NCI-H510A (cell line): ENCODE results near the gene PDE4DIP.
"Not testable (repeated sequence)": the region's sequence is repeated elsewhere in the genome, so short reads cannot be mapped to it uniquely, and the experiment has no call there.

Experiments used
- DNase-seq: peaks from one replicate; lab custom pipeline; 2025; lab: John Stamatoyannopoulos, UW

PDE4DIP gene

GRCh38 chr1:148844220-148844619 is at the start of gene PDE4DIP:
PDE4DIP (plus strand) TSS chr1:148844428; CDS start chr1:148844775, 347 bp downstream.
- DNase-seq, result not testable (repeated sequence)

DNA sequence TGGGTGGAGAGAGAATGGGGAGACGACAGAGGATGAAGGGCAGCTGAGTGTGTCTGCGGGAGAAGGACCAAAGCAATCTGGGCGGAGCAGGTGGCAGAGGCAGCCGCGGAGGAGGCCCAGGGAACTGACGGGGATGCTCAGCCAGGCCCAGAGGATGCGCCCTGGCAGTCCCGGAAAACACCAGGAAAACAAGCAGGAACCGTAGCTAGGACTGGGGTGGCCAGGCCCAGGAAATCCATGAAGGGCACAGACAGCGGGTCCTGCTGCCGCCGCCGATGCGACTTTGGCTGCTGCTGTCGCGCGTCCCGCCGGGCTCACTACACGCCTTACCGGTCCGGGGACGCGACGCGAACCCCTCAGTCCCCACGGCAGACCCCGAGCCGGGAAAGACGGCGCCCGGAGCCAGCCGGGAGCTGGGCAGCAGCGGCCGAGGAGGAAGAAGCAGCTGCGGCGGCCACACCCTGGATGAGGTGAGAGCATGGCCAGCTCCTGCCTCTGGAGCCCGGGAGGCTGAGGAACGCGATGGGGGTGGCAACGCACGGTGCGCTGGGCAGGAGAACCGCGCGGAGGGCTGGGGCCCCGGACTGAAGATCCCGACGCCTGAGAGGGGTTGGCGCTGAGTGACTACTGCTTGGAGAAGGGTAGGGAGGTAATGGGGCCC is 35.8 kb upstream of the PDE4DIP start:
- not testable (repeated sequence) for DNase-seq

- DNase-seq, result not testable (repeated sequence)
Measured at GRCh38 chr1:148808929-148809283, 35.3 kb upstream of the PDE4DIP start.

DNA sequence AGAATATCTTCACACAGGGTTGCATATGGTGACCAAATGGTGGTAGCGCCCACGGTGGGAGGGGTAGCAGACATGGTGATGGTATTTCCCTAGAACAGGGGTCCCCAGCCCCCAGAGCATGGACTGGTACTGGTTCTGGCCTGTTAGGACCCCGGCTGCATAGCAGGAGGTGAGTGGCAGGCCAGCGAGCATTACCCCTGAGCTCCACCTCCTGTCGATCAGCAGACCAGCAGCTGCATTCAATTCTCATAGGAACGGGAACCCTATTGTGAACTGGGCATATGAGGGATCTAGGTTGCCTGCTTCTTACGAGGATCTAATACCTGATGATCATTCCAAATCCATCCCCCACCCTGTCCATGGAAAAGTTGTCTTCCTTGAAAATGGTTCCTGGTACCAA is 22.0 kb upstream of the PDE4DIP start:
- DNase-seq, result not testable (repeated sequence)

DNA sequence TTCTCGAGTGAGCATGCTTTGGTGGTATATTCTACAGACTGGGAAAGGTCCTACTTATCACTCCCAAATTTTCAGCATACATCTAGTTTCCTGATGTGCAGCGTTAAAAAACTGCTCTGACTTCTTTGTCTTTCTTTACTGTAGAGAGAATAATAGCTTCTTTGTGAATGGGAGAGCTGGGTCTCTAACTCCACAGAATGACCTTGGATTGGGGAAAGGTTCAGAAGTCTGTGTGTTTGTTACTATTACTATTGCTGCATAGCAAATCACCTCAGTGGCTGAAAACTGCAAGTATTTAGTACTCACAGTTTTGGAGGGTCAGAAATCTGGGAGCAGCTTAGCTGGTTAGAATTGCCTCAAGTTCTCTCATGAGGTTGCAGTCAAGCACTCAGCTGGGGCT is 20.4 kb upstream of the PDE4DIP start:
- DNase-seq, result not testable (repeated sequence)

DNA sequence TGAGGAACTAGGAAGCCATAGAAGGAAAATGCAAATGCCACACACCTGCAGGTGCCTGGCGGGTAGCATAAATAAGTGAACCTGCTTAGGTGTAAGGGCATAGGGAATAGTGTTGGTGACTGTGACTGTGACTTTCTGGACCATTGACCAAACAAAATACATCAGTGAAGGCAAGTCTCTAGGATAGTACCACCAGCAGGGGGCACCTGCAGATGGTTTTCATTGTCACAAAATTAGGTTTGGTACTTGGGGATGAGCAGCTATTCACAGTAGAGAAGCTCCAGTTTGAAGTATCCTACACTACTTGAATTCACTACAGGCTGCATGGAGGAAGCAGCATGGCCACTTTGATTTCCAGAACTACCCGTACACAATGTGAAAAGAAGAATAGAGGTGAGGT is 19.2 kb upstream of the PDE4DIP start:
- DNase-seq, result not testable (repeated sequence)

- DNase-seq, result not testable (repeated sequence)
Measured at GRCh38 chr1:148828531-148828930, 15.7 kb upstream of the PDE4DIP start.

DNA sequence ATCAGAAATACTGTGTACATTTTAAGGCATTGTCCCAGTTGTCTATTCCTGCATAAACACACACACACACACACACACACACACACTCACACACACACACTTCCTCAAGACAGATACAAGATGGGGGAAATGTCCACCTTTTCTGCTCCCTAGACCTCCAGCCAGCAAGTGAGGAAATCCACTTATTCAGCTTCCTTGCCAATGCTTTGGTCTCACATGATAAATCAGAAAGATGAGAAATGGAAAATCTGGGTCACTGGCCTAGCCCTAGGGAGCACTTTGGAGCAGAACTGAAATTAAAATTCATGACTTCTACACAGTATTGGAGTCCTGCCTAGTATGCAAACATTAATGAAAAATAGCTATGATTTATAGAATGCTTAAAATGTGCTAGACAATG is 15.3 kb upstream of the PDE4DIP start:
- DNase-seq, result not testable (repeated sequence)

DNA sequence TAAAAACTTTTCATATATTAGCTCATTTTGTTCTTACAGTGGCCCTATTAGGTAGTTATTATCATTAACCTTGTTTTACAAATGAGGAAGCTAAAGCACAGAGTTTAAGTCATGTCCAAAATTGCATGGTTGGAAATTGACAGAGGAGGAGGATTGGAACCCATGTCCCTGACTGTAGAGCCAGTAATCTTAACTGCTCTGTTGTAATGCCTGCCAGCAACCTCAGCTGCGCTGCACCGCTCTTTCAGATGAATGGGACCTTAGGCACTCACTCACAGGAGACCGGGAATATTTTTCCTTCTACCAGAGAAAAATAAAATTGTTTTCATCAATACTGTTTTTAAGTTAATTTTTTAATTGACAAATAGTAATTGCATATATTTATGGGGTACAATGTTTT is 14.9 kb upstream of the PDE4DIP start:
- not testable (repeated sequence) for DNase-seq

- DNase-seq, result not testable (repeated sequence)
Measured at GRCh38 chr1:148841262-148841661, 3.0 kb upstream of the PDE4DIP start.

DNA sequence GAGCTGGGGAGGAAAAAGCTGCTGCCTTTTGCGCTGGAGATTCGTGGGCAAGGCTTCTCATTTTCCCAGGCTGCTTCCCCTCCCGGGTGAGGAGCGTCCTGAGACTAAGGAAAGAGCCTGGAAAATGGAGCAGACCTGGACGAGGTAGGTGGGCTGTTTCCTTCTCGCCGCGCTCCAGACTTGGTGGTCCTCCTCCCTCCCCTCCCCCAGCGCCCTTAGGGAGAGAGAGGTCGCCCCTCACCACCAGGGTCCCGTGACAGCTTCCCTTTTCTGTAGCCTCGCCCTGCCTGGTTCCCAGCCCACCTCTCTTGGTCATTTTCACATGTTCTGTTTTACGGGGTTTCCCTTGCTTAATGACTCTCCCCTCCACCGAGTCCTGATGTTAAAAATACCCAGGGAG is 423 bp downstream of the PDE4DIP start:
- DNase-seq, result not testable (repeated sequence)

DNA sequence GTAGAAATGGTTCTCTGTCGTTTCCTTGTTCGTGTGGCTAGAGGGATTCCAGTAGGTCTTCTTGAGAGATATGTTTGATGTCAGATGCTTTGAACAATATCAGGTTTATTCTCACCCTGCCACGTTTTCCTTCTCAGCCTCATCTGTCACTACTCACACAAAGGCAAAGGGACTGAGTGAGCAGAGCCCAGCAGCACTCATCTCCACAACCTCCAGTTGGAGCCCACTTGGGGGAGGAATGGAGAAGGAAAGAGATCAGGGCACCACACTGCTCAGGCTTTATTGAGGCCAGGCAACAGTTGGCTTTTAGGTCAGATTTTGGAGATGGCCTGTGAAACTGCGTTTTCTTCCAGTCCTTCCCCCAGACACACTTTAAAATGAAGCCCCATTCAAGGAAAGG is 840 bp downstream of the PDE4DIP start:
- DNase-seq, result not testable (repeated sequence)

- DNase-seq, result not testable (repeated sequence)
Measured at GRCh38 chr1:148850347-148850746, 6.1 kb downstream of the PDE4DIP start.

- DNase-seq, result not testable (repeated sequence)
Measured at GRCh38 chr1:148850840-148851239, 6.6 kb downstream of the PDE4DIP start.

- not testable (repeated sequence) for DNase-seq
Measured at GRCh38 chr1:148851684-148852083, 7.5 kb downstream of the PDE4DIP start.

GRCh38 chr1:148853363-148853762 is 9.1 kb downstream of the PDE4DIP start:
- DNase-seq, result not testable (repeated sequence)

- DNase-seq, result not testable (repeated sequence)
Measured at GRCh38 chr1:148854063-148854462, 9.8 kb downstream of the PDE4DIP start.

DNA sequence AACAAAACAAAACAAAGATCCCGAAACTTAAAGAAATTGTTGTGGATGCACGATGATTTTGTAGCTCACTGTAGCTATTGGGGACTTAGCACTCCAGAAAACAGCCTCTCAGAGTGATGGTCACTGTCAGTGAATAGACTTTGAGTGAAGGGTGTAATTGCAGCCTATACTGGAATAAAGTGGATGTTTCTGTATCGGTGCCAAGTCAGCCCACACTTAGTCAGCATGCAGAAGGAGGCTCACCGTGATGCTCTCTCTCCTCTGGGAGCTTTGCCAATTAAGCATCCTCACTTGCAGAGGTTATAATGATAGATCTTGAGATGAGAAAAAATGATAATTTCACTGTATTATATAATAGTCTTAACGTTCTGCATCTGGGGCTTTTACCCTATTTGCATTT is 11.1 kb downstream of the PDE4DIP start:
- DNase-seq, result not testable (repeated sequence)

DNA sequence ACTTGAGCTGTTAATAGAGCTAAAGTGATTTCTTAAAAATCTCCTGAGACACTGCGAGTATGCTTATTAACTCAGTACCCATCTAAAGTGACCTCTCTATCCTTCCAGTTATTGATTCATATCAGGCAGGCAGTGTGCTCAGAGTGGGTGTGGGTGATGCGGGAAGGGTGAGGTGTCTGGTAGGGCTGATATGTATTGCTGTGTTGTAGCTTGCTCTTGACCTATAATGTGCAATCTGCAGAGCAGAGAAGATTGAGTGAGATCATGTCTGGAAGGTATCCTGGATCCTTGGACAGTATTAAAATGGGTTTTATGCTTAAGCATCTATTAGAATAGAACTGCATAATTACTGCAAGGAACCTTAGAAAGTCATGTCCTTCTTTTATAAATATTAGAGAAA is 15.8 kb downstream of the PDE4DIP start:
- not testable (repeated sequence) for DNase-seq

DNA sequence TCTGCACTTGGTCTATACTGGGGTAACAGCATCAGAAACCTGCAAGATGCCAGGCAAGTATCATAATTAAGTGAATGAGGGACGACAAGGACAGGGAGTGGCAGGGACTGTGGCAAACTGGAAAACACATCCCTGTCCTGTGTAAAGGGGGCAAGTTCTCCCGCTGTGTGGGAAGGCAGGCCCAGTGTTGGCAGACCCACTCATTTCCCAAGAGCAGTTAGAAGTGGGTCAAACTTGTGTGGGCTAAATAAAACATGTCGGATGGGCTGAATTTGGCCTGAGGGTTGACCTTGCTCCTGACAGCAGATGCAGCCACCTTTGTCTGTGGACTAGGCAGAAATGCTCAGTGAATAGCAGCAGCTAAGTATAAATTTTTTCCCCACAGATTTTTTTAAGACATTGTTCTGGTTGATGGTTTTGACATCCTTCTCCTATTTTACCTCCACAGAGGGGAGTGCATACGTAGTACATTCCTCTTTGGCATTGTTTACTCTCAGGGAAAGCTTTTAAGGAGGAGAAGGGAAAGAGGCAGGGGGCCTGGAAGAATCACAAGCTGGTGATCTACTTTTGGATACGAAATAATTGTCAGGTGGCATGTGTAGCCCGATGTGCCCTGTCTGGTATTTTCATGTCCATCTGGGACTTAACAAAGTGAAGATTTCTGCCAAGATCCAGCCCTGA is 16.5 kb downstream of the PDE4DIP start:
- DNase-seq, result not testable (repeated sequence)

- DNase-seq, result not testable (repeated sequence)
Measured at GRCh38 chr1:148862590-148862989, 18.4 kb downstream of the PDE4DIP start.

DNA sequence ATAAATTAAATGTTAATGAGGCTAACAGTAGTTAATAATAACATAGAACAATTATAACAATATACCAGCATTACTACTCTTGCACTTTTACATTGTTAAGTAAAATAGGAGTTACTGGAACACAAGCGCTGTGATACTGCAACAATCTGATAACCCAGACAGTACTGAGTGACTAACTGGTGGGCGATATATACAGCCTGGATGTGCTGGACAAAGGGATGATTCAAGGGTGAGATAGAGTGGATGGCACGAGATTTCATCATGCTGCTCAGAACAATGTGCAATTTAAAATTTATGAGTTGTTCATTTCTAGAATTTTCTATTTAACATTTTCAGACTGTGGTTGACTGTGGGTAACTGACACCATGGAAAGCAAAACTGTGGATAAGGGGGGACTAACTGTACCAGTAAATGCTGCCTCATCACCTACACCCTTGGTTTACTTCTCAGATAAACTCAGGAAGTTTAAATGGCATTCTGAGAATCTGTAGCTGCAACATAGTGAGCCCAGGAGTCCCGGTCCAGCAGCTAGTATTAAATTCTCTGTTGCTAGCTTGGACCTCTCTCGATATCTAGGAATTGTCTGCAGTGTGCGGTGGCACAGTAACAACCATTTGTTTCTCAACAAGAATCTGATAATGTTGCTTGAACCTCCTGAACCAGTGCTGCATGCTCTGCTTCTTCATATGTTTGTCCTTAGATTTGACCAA is 24.9 kb downstream of the PDE4DIP start:
- DNase-seq, result not testable (repeated sequence)

DNA sequence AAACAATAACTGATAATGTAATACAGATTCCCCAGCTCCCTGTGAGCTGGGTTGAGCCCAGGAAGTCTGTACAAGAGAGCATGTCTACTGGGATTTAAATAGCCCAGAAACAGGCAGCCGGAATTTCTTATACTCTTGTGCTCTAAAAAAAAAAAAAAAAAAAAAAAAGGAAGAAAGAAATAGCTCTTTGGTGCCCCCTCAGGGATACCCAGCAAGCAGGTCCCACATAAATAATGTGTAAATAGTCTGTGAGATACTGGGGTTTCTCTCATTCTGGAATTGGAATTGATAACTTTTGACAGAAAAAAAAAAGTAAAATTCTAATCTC is 25.4 kb downstream of the PDE4DIP start:
- DNase-seq, result not testable (repeated sequence)
